ENCODE data around the gene NUDC.

The NUDC gene

DNA sequence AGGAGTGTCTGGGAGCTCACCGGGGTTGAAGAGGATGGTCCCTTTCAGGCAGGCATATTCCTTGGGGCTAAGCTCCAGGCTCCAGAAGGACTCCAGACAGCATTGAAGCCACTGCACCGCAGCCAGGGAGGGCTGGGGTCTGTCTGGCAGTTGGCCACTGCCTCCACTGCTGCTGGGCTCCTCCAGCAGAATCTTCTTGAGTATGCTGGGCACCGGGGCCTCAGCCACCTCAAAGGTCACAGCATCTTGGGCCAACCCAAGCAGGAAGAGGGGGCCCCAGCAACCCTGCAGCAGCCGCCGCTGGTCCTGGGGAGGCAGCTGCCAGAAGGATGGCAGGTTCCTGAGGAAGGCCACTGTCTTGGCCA, 8.2 kb upstream of the NUDC start:
- Histone ChIP-seq H3K27ac (no peak overlapping the region), H3K4me3 (ENCODE audit: low read depth, low read length) (no peak overlapping the region), H3K27me3 (ENCODE audit: insufficient read depth, low read depth, severe bottlenecking) (no peaks in the 10 kb centered on the region), H3K9me3 (ENCODE audit: severe bottlenecking) (no peaks in the 10 kb centered on the region), H3K36me3 (no peaks in the 10 kb centered on the region)
- no peak for DNase-seq
- TF ChIP-seq, protein P1, sequence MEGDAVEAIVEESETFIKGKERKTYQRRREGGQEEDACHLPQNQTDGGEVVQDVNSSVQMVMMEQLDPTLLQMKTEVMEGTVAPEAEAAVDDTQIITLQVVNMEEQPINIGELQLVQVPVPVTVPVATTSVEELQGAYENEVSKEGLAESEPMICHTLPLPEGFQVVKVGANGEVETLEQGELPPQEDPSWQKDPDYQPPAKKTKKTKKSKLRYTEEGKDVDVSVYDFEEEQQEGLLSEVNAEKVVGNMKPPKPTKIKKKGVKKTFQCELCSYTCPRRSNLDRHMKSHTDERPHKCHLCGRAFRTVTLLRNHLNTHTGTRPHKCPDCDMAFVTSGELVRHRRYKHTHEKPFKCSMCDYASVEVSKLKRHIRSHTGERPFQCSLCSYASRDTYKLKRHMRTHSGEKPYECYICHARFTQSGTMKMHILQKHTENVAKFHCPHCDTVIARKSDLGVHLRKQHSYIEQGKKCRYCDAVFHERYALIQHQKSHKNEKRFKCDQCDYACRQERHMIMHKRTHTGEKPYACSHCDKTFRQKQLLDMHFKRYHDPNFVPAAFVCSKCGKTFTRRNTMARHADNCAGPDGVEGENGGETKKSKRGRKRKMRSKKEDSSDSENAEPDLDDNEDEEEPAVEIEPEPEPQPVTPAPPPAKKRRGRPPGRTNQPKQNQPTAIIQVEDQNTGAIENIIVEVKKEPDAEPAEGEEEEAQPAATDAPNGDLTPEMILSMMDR (IDR thresholded peaks at IDR 0.05; ENCODE audit: low read depth, low read length): no peak

DNA sequence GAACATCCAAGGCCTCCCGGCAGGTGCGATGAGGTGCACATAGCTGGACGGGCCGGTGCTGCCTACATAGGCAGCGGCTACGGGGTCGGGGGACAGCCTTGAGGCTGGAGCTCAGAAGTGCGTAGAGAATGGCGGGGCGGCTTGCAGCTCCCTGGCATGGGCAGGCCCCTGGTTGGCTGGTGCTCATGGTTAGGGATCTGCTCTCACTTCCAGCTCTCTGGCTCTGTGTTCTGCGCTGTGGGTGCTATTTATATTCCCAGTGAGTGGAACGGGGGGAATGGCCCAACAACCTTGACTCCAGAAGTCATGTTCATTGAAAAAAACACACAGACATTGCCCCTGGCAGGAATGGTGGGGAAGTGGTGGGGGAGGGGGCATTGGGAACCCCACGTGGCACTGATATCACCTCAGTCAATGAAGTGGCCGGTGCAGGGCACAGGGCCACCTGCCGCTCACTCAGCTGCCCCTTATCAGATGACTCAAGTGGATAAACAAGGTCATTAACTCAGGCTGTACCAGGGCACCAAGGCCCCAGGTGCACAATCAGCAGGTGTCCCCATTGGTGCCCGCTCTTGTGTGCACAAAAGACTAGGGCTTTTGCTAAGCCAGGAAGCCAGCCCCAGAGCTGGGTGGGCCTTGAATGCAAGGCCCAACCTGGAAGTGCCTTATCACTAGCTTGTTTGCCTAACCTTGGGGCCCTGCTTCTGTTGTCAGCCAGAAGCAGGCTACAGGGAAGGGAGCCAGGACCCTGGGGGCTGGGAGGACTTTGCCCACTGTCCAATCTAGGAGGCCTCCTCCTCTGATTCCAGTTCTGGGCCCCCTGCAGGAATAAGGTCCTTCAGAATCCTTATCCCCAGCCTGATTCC, 7.6 kb upstream of the NUDC start, which contains the start of gene NR0B2:
Gene NR0B2 (minus strand): TSS at position 222 of the 866 bp plus-strand sequence. CDS start 35 bp downstream, at position 187.
- Histone ChIP-seq H3K4me3 (ENCODE audit: low read depth, low read length) (no peak within 1 kb of the TSS), H3K36me3 (no peaks in the 10 kb centered on the region), H3K27ac (no peak within 1 kb of the TSS), H3K9me3 (ENCODE audit: severe bottlenecking) (no peaks in the 10 kb centered on the region), H3K27me3 (ENCODE audit: insufficient read depth, low read depth, severe bottlenecking) (no peaks in the 10 kb centered on the region)
- no peak for DNase-seq
- TF ChIP-seq, protein P1 (IDR thresholded peaks at IDR 0.05; ENCODE audit: low read depth, low read length): no peak

DNA sequence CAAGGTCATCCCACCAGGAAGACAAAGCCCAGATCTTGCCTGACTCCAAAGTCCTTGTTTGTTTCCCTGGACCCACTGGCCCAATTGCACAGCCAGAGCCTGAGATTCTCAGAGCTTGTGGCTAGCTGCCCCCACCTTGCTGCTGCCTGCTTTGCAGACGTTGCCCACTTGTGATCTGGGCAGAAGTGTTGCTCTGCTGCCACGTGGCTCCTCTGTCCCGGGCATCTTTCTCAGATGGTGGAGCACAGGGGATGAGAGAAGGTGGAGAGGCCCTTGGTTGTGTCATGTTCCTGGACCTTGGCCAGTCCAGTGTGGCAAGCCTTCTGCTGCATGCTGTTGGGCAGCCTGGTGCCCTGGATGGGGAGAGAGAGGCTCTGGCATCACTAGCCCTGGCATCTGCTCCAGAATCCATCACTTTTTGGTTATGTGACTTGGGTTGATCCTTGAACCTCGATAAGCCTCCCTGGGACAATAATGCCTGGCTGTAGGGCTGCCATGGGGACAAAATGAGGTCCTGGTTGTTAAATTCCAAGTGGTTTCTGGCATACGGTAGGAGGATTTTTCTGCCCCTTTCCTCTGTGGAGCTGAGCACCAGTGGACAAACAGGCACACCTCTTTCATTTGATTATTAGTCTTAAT, 6.2 kb upstream of the NUDC start:
- TF ChIP-seq, protein P1 (IDR thresholded peaks at IDR 0.05; ENCODE audit: low read depth, low read length): no peak
- no peak overlapping the region for H3K27ac ChIP-seq
- no peak overlapping the region for H3K4me3 ChIP-seq (ENCODE audit: low read depth, low read length)
- no peaks in the 10 kb centered on the region for H3K36me3 ChIP-seq
- no peaks in the 10 kb centered on the region for H3K9me3 ChIP-seq (ENCODE audit: severe bottlenecking)
- H3K27me3 ChIP-seq (ENCODE audit: insufficient read depth, low read depth, severe bottlenecking): no peaks in the 10 kb centered on the region
- DNase-seq: no peak

DNA sequence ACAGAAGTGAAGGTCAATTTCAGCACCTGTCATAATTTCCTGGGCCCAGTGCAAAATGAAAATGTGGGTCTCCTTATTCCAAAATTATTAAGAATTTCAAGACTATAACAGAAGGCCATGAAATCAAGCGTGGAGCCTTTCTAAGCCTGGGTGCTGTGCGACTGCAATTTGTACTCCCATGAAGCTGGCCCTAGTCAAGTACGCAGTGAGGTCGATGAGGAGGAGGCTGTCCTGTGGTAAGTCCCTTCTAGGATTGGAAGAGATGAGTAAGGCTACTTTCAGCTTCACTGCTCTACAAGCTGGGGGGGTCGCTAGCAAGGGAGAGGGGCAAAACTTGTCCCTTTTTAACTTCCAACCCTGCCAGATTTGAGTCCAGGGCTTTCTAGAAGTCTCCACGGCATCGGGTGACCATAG, 410 bp upstream of the NUDC start:
- peak overlapping the region; percentile 86 for H3K4me3 ChIP-seq (ENCODE audit: low read depth, low read length)
- peak overlapping the region; percentile 30 for H3K27ac ChIP-seq
- no peaks in the 10 kb centered on the region for H3K9me3 ChIP-seq (ENCODE audit: severe bottlenecking)
- no peak for DNase-seq
- no peaks in the 10 kb centered on the region for H3K27me3 ChIP-seq (ENCODE audit: insufficient read depth, low read depth, severe bottlenecking)
- H3K36me3 ChIP-seq: peaks cover 34% of the 10 kb centered on the region
- TF ChIP-seq, protein P1 (IDR thresholded peaks at IDR 0.05; ENCODE audit: low read depth, low read length): no peak

DNA sequence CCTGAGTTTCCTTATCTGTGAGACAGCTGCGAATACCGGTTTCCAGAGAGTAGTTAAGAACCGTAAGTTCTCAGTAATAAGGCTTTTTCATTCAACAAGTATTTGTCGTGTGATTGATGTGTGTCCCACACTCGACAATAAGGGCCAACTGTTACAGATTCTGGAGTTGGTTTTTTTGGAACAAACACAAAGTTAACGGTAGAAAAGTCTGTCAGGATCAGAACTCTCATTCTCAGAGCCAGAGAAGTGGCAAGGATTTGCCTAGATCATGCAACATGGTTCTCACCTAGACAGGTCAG, 837 bp downstream of the NUDC start:
- TF ChIP-seq, protein P1 (IDR thresholded peaks at IDR 0.05; ENCODE audit: low read depth, low read length): no peak
- peak overlapping the region; percentile 86 for H3K4me3 ChIP-seq (ENCODE audit: low read depth, low read length)

More for the DNA sequence above, 837 bp downstream of the NUDC start:
- Histone ChIP-seq H3K9me3 (ENCODE audit: severe bottlenecking) (no peaks in the 10 kb centered on the region), H3K27ac (peak overlapping the region; percentile 85), H3K36me3 (peaks cover 42% of the 10 kb centered on the region), H3K27me3 (ENCODE audit: insufficient read depth, low read depth, severe bottlenecking) (no peaks in the 10 kb centered on the region)
- no peak for DNase-seq

Data from WERI-Rb-1 (cell line).